ENCODE data around the gene AP1G1.
"Not testable (repeated sequence)": the region's sequence is repeated elsewhere in the genome, so short reads cannot be mapped to it uniquely, and the experiment has no call there.

The AP1G1 gene

GRCh38 chr16:71703333-71703732, 105.3 kb downstream of the AP1G1 start:
- no peak for TF ChIP-seq SUZ12 (IDR thresholded peaks at IDR 0.05; ENCODE audit: extremely low read depth, insufficient read depth, insufficient read length)
- TF ChIP-seq ZNF274 (IDR thresholded peaks at IDR 0.05; ENCODE audit: low read depth, low read length), result no peak
- TF ChIP-seq YY1 (IDR thresholded peaks at IDR 0.05; ENCODE audit: insufficient read depth, insufficient read length), result no peak
- H3K27me3 ChIP-seq (ENCODE audit: insufficient read depth, insufficient read length), result no peaks in the 10 kb centered on the region
- H3K4me3 ChIP-seq (ENCODE audit: insufficient read length, low read depth), result no peak overlapping the region
- H3K9me3 ChIP-seq (ENCODE audit: insufficient read depth, low read length), result no peaks in the 10 kb centered on the region
- no peaks in the 10 kb centered on the region for H3K4me1 ChIP-seq (ENCODE audit: insufficient read depth, insufficient read length)
- DNase-seq (ENCODE audit: low read depth, low spot score), result no peak
- H3K36me3 ChIP-seq (ENCODE audit: insufficient read depth, insufficient read length, low read length), result peaks cover 43% of the 10 kb centered on the region
- H3K9ac ChIP-seq (ENCODE audit: insufficient read length, low read depth), result no peak overlapping the region

DNA sequence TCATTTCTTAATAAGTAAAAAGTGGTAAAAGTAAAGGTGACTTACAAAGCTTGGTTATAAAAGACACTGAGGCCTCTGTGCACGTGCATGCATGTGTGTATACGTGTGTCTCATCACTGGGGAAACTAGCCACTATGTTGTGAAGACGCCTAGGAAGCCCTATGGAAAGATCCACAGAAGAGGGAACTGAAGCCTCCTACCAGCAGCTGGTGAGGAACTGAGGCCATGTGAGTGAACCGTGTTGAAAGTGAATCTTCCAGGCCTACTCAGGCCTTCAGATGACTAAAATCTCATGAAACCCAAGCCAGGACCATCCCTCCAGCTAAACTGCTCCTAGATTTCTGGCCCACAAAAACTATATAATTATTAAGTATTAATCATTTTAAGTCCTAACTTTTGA, 107.8 kb downstream of the AP1G1 start:
- no peaks in the 10 kb centered on the region for H3K27me3 ChIP-seq (ENCODE audit: insufficient read depth, insufficient read length)
- no peak for DNase-seq (ENCODE audit: low read depth, low spot score)
- H3K9ac ChIP-seq (ENCODE audit: insufficient read length, low read depth), result no peak overlapping the region
- no peak for TF ChIP-seq SUZ12 (IDR thresholded peaks at IDR 0.05; ENCODE audit: extremely low read depth, insufficient read depth, insufficient read length)
- no peak for TF ChIP-seq YY1 (IDR thresholded peaks at IDR 0.05; ENCODE audit: insufficient read depth, insufficient read length)
- no peak for TF ChIP-seq ZNF274 (IDR thresholded peaks at IDR 0.05; ENCODE audit: low read depth, low read length)
- H3K4me3 ChIP-seq (ENCODE audit: insufficient read length, low read depth), result no peak overlapping the region
- no peaks in the 10 kb centered on the region for H3K4me1 ChIP-seq (ENCODE audit: insufficient read depth, insufficient read length)
- peaks cover 51% of the 10 kb centered on the region for H3K36me3 ChIP-seq (ENCODE audit: insufficient read depth, insufficient read length, low read length)
- no peaks in the 10 kb centered on the region for H3K9me3 ChIP-seq (ENCODE audit: insufficient read depth, low read length)

DNA sequence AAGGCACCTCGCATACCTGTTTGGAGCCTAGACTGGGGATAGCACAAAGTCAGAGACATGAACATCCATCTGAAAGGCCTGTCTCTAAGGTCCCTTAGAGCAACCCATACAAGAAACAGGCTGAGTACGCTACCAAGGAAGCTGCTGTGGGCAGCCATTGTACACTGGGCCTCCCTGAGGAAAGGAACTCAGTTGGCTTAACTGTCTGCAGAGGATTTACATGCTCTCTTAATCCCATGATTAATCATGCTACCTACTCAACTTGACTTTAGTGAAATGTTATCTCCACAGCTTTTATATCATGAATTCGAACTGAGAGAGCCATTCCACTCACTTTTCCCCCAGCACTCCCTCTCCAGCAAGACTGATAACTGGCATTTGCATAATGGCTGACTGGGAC, 110.1 kb downstream of the AP1G1 start:
- H3K36me3 ChIP-seq (ENCODE audit: insufficient read depth, insufficient read length, low read length), result peaks cover 52% of the 10 kb centered on the region
- H3K27me3 ChIP-seq (ENCODE audit: insufficient read depth, insufficient read length), result no peaks in the 10 kb centered on the region
- DNase-seq (ENCODE audit: low read depth, low spot score), result no peak
- no peak overlapping the region for H3K4me3 ChIP-seq (ENCODE audit: insufficient read length, low read depth)
- H3K4me1 ChIP-seq (ENCODE audit: insufficient read depth, insufficient read length), result no peaks in the 10 kb centered on the region
- H3K9ac ChIP-seq (ENCODE audit: insufficient read length, low read depth), result no peak overlapping the region
- H3K9me3 ChIP-seq (ENCODE audit: insufficient read depth, low read length), result no peaks in the 10 kb centered on the region
- TF ChIP-seq YY1 (IDR thresholded peaks at IDR 0.05; ENCODE audit: insufficient read depth, insufficient read length) (no peak), ZNF274 (IDR thresholded peaks at IDR 0.05; ENCODE audit: low read depth, low read length) (no peak), SUZ12 (IDR thresholded peaks at IDR 0.05; ENCODE audit: extremely low read depth, insufficient read depth, insufficient read length) (no peak)

- Histone ChIP-seq H3K9ac (ENCODE audit: insufficient read length, low read depth) (no peak overlapping the region), H3K4me1 (ENCODE audit: insufficient read depth, insufficient read length) (no peaks in the 10 kb centered on the region), H3K36me3 (ENCODE audit: insufficient read depth, insufficient read length, low read length) (peaks cover 45% of the 10 kb centered on the region), H3K27me3 (ENCODE audit: insufficient read depth, insufficient read length) (no peaks in the 10 kb centered on the region), H3K9me3 (ENCODE audit: insufficient read depth, low read length) (no peaks in the 10 kb centered on the region), H3K4me3 (ENCODE audit: insufficient read length, low read depth) (no peak overlapping the region)
- no peak for TF ChIP-seq ZNF274 (IDR thresholded peaks at IDR 0.05; ENCODE audit: low read depth, low read length)
- DNase-seq (ENCODE audit: low read depth, low spot score), result no peak
Observed at GRCh38 chr16:71693164-71693563, 115.5 kb downstream of the AP1G1 start.

GRCh38 chr16:71689901-71690300, 118.7 kb downstream of the AP1G1 start:
- no peak overlapping the region for H3K9ac ChIP-seq (ENCODE audit: insufficient read length, low read depth)
- TF ChIP-seq ZNF274 (IDR thresholded peaks at IDR 0.05; ENCODE audit: low read depth, low read length), result no peak
- TF ChIP-seq YY1 (IDR thresholded peaks at IDR 0.05; ENCODE audit: insufficient read depth, insufficient read length), result no peak
- no peak for TF ChIP-seq SUZ12 (IDR thresholded peaks at IDR 0.05; ENCODE audit: extremely low read depth, insufficient read depth, insufficient read length)
- no peaks in the 10 kb centered on the region for H3K4me1 ChIP-seq (ENCODE audit: insufficient read depth, insufficient read length)
- H3K9me3 ChIP-seq (ENCODE audit: insufficient read depth, low read length), result no peaks in the 10 kb centered on the region
- no peak for DNase-seq (ENCODE audit: low read depth, low spot score)
- peaks cover 63% of the 10 kb centered on the region for H3K36me3 ChIP-seq (ENCODE audit: insufficient read depth, insufficient read length, low read length)
- H3K4me3 ChIP-seq (ENCODE audit: insufficient read length, low read depth), result no peak overlapping the region
- no peaks in the 10 kb centered on the region for H3K27me3 ChIP-seq (ENCODE audit: insufficient read depth, insufficient read length)

DNA sequence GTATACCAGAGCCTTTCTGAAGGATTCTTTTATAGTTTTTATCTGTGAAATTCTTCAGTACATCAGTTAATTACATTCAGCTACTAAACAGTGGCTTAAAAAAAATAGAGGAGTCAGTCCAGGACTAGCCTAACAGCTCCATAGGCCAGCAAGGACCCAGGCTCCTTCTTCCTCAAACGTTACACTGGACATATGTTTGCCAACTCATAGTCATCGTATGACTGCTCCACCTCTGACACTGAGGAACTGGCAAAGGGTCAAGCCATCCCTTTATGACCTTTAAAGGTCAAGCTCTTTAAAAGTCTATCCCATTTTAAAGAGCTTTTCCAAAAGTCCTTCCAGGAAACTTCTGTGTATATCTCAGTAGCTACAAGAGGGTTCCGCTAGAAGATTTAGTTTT, 120.8 kb downstream of the AP1G1 start:
- TF ChIP-seq SUZ12 (IDR thresholded peaks at IDR 0.05; ENCODE audit: extremely low read depth, insufficient read depth, insufficient read length), result no peak
- Histone ChIP-seq H3K4me1 (ENCODE audit: insufficient read depth, insufficient read length) (no peaks in the 10 kb centered on the region), H3K4me3 (ENCODE audit: insufficient read length, low read depth) (no peak overlapping the region), H3K27me3 (ENCODE audit: insufficient read depth, insufficient read length) (no peaks in the 10 kb centered on the region), H3K9me3 (ENCODE audit: insufficient read depth, low read length) (no peaks in the 10 kb centered on the region), H3K36me3 (ENCODE audit: insufficient read depth, insufficient read length, low read length) (peaks cover 77% of the 10 kb centered on the region), H3K9ac (ENCODE audit: insufficient read length, low read depth) (no peak overlapping the region)
- DNase-seq (ENCODE audit: low read depth, low spot score), result no peak

GRCh38 chr16:71684280-71684679, 124.4 kb downstream of the AP1G1 start:
- not testable (repeated sequence) for H3K27me3 ChIP-seq (ENCODE audit: insufficient read depth, insufficient read length); H3K4me1 ChIP-seq (ENCODE audit: insufficient read depth, insufficient read length); H3K9ac ChIP-seq (ENCODE audit: insufficient read length, low read depth); H3K4me3 ChIP-seq (ENCODE audit: insufficient read length, low read depth); DNase-seq (ENCODE audit: low read depth, low spot score); H3K9me3 ChIP-seq (ENCODE audit: insufficient read depth, low read length)
- H3K36me3 ChIP-seq (ENCODE audit: insufficient read depth, insufficient read length, low read length), result peaks cover 82% of the 10 kb centered on the region

GRCh38 chr16:71681360-71681759, 127.3 kb downstream of the AP1G1 start:
- Histone ChIP-seq H3K9me3 (ENCODE audit: insufficient read depth, low read length) (no peaks in the 10 kb centered on the region), H3K36me3 (ENCODE audit: insufficient read depth, insufficient read length, low read length) (peaks cover 87% of the 10 kb centered on the region)
- no peak for DNase-seq (ENCODE audit: low read depth, low spot score)

More at GRCh38 chr16:71681360-71681759, 127.3 kb downstream of the AP1G1 start:
- Histone ChIP-seq H3K4me3 (ENCODE audit: insufficient read length, low read depth) (no peak overlapping the region), H3K9ac (ENCODE audit: insufficient read length, low read depth) (no peak overlapping the region), H3K27me3 (ENCODE audit: insufficient read depth, insufficient read length) (no peaks in the 10 kb centered on the region), H3K4me1 (ENCODE audit: insufficient read depth, insufficient read length) (no peaks in the 10 kb centered on the region)
- no peak for TF ChIP-seq ZNF274 (IDR thresholded peaks at IDR 0.05; ENCODE audit: low read depth, low read length)
- TF ChIP-seq YY1 (IDR thresholded peaks at IDR 0.05; ENCODE audit: insufficient read depth, insufficient read length), result no peak
- no peak for TF ChIP-seq SUZ12 (IDR thresholded peaks at IDR 0.05; ENCODE audit: extremely low read depth, insufficient read depth, insufficient read length)

Measured in NT2/D1 (cell line).